Neural cell (in vitro differentiated cells): ENCODE results near the gene LMO1. TPM values are rescaled to one million over a fixed set of nuclear protein-coding genes. Genes with fewer than 3 reads are reported as not detected.

Experiments used
- H2AFZ ChIP-seq: fragments of 200-600, 300-800 bp; sonication (generic), shearing (Covaris generic); 2 replicates; pipeline ENCODE4 v1.6.0; 2014; ENCODE audit warnings: low read depth, mild to moderate bottlenecking, antibody characterized with exemption, low read length, moderate library complexity
- H3F3A ChIP-seq: fragments of 200-600 bp; shearing (Covaris generic); 2 replicates; pipeline ENCODE4 v1.6.1; 2016; ENCODE audit warnings: mild to moderate bottlenecking, moderate library complexity, mixed read lengths, antibody characterized with exemption, low read length; ENCODE audit not compliant: insufficient read depth, poor library complexity, severe bottlenecking
- H3K27ac ChIP-seq: fragments of 200-600, 300-800 bp; sonication (generic), shearing (Covaris generic); 2 replicates; pipeline ENCODE4 v1.5.1; 2014; ENCODE audit warnings: mild to moderate bottlenecking, low read length, moderate library complexity
- H3K27me3 ChIP-seq: fragments of 300-800, 200-600 bp; sonication (generic), shearing (Covaris generic); 2 replicates; pipeline ENCODE4 v1.6.0; 2014; ENCODE audit warnings: mild to moderate bottlenecking, low read depth, low read length, moderate library complexity; ENCODE audit not compliant: insufficient read depth
- H3K36me3 ChIP-seq: fragments of 300-800, 200-600 bp; sonication (generic), shearing (Covaris generic); 2 replicates; pipeline ENCODE4 v1.5.1; 2014; ENCODE audit warnings: mild to moderate bottlenecking, antibody characterized with exemption, low read length, moderate library complexity; ENCODE audit not compliant: insufficient read depth
- H3K4me2 ChIP-seq: fragments of 300-800, 200-600 bp; sonication (generic), shearing (Covaris generic); 2 replicates; pipeline ENCODE4 v1.6.0; 2014; ENCODE audit warnings: mild to moderate bottlenecking, low read length
- H3K4me3 ChIP-seq: fragments of 300-800, 200-600 bp; sonication (generic), shearing (Covaris generic); 2 replicates; pipeline ENCODE4 v1.5.1; 2014; ENCODE audit warnings: mild to moderate bottlenecking, low read length, moderate library complexity
- H3K79me2 ChIP-seq: fragments of 200-600 bp; shearing (Covaris generic); replicated peaks from 2 replicates; pipeline ENCODE4 v1.6.0; 2014; ENCODE audit warnings: mild to moderate bottlenecking, low read length, moderate library complexity; ENCODE audit not compliant: insufficient read depth
- H3K9ac ChIP-seq: fragments of 300-800, 200-600 bp; sonication (generic), shearing (Covaris generic); 2 replicates; pipeline ENCODE4 v1.6.1; 2016; ENCODE audit warnings: mild to moderate bottlenecking, low read length, mixed read lengths
- H3K9me2 ChIP-seq: fragments of 200-600 bp; shearing (Covaris generic); 2 replicates; pipeline ENCODE4 v1.6.1; 2016; ENCODE audit warnings: mild to moderate bottlenecking, low read length, mixed read lengths; ENCODE audit not compliant: insufficient read depth
- H3K9me3 ChIP-seq: fragments of 200-600, 300-800 bp; sonication (generic), shearing (Covaris generic); 2 replicates; pipeline ENCODE4 v1.6.1; 2016; ENCODE audit warnings: mild to moderate bottlenecking, mixed run types, low read length, moderate library complexity, mixed read lengths
- H4K20me1 ChIP-seq: fragments of 200-600 bp; shearing (Covaris generic); 2 replicates; pipeline ENCODE4 v1.6.1; 2016; ENCODE audit warnings: mild to moderate bottlenecking, mixed run types; ENCODE audit not compliant: insufficient read depth
- CTCF ChIP-seq: fragments of 450-650 bp; IDR thresholded peaks from 2 replicates; pipeline ENCODE4 v1.5.1; 2014; ENCODE audit warnings: antibody characterized with exemption, mild to moderate bottlenecking, moderate library complexity; ENCODE audit not compliant: poor library complexity, severe bottlenecking
- EP300 ChIP-seq: fragments of 450-650 bp; conservative IDR thresholded peaks from 2 replicates; pipeline ENCODE4 v1.6.1; 2014; ENCODE audit warnings: antibody characterized with exemption, mild to moderate bottlenecking, moderate library complexity; ENCODE audit not compliant: poor library complexity, severe bottlenecking
- EZH2 ChIP-seq: fragments of 200-600, 300-800 bp; shearing (Covaris generic), sonication (generic); IDR thresholded peaks from 2 replicates; pipeline ENCODE4 v1.6.1; 2014; ENCODE audit warnings: antibody characterized with exemption, low read length, borderline replicate concordance, mild to moderate bottlenecking; ENCODE audit not compliant: insufficient read depth, poor library complexity, severe bottlenecking
- MXI1 ChIP-seq: fragments of 450-650 bp; conservative IDR thresholded peaks from 2 replicates; pipeline ENCODE4 v1.6.1; 2014; ENCODE audit warnings: antibody characterized with exemption, mild to moderate bottlenecking; ENCODE audit not compliant: poor library complexity, severe bottlenecking
- POLR2AphosphoS5 ChIP-seq: IDR thresholded peaks from 2 replicates; pipeline ENCODE4 v1.6.1; 2012
- RAD21 ChIP-seq: fragments of 450-650 bp; conservative IDR thresholded peaks from 2 replicates; pipeline ENCODE4 v1.6.1; 2014; ENCODE audit warnings: antibody characterized with exemption, mild to moderate bottlenecking, moderate library complexity
- SMC3 ChIP-seq: fragments of 450-650 bp; conservative IDR thresholded peaks from 2 replicates; pipeline ENCODE4 v1.6.1; 2014; ENCODE audit warnings: antibody characterized with exemption, mild to moderate bottlenecking, moderate library complexity; ENCODE audit not compliant: poor library complexity
- TAF1 ChIP-seq: IDR thresholded peaks from 2 replicates; pipeline ENCODE4 v1.6.1; 2012; ENCODE audit warnings: low read depth
- polyA plus RNA-seq: library from polyadenylated mRNA; depleted of rRNA; stranded (reverse); fragments of >200 nt; gene quantifications from 2 replicates; pipeline ENCODE4 v1.2.3, GENCODE V29; 2014
- TF ChIP-seq, protein P1 (sequence below): IDR thresholded peaks from 2 replicates; pipeline ENCODE4 v1.6.1; 2012; ENCODE audit warnings: borderline replicate concordance

The LMO1 gene
- polyA plus RNA-seq, 1 donor from 2014 or later, result 4.4 TPM

GRCh38 chr11:8261291-8261690, 2.4 kb downstream of the LMO1 start:
- no peak overlapping the region for H3K4me2 ChIP-seq
- no peaks in the 10 kb centered on the region for H3K27me3 ChIP-seq
- TF ChIP-seq CTCF (no peak), EZH2 (no peak), TAF1 (no peak), MXI1 (no peak), POLR2AphosphoS5 (no peak), RAD21 (no peak), SMC3 (no peak), EP300 (no peak)
- TF ChIP-seq, protein P1, sequence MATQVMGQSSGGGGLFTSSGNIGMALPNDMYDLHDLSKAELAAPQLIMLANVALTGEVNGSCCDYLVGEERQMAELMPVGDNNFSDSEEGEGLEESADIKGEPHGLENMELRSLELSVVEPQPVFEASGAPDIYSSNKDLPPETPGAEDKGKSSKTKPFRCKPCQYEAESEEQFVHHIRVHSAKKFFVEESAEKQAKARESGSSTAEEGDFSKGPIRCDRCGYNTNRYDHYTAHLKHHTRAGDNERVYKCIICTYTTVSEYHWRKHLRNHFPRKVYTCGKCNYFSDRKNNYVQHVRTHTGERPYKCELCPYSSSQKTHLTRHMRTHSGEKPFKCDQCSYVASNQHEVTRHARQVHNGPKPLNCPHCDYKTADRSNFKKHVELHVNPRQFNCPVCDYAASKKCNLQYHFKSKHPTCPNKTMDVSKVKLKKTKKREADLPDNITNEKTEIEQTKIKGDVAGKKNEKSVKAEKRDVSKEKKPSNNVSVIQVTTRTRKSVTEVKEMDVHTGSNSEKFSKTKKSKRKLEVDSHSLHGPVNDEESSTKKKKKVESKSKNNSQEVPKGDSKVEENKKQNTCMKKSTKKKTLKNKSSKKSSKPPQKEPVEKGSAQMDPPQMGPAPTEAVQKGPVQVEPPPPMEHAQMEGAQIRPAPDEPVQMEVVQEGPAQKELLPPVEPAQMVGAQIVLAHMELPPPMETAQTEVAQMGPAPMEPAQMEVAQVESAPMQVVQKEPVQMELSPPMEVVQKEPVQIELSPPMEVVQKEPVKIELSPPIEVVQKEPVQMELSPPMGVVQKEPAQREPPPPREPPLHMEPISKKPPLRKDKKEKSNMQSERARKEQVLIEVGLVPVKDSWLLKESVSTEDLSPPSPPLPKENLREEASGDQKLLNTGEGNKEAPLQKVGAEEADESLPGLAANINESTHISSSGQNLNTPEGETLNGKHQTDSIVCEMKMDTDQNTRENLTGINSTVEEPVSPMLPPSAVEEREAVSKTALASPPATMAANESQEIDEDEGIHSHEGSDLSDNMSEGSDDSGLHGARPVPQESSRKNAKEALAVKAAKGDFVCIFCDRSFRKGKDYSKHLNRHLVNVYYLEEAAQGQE, result no peak
- H3K36me3 ChIP-seq, result no peaks in the 10 kb centered on the region
- no peak overlapping the region for H2AFZ ChIP-seq
- H3F3A ChIP-seq, result no peaks in the 10 kb centered on the region
- H3K9ac ChIP-seq, result no peak overlapping the region
- H3K4me3 ChIP-seq, result no peak overlapping the region
- no peaks in the 10 kb centered on the region for H3K9me3 ChIP-seq
- no peaks in the 10 kb centered on the region for H3K9me2 ChIP-seq
- H3K79me2 ChIP-seq, result peaks cover 53% of the 10 kb centered on the region
- H4K20me1 ChIP-seq, result no peaks in the 10 kb centered on the region
- H3K27ac ChIP-seq, result no peak overlapping the region

DNA sequence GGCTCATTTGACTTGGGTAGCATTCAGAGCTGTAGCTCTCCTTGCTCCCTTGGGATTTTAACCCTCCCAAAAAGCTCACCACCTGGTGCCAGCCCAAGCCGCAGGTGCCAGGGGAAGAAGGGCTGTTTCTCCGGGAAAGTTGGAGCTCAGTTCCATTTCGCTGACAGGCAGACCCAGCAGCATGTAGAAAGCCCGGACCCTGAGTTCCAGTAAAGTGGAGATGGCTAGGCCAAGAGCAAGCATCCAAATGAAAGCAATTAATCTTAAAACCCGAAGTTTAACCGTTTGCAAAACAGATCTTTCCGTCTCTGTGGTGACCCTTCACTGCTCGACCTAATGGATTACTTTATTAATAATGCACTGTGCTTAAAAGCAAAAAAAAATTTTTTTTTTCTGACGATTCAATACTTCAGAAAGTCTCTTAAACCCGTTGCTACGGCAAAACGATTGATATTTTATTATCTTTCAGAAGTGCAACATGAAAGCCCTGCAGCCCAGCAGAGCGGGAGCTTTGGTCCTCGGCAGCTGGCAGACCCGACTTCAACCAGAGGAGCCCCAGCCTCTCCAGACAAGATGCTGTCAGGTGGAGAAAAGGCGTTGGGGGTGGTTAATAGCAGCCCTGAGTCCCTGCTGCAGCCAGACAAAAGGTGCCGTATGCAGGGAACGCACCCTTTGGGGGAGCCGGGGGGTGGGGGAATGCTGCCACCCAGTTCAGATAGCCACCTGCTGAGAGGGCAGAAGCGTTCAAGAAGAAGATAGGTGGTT, 3.3 kb downstream of the LMO1 start:
- Histone ChIP-seq H3K9me3 (no peaks in the 10 kb centered on the region), H3F3A (no peaks in the 10 kb centered on the region), H3K79me2 (peaks cover 52% of the 10 kb centered on the region), H3K9me2 (no peaks in the 10 kb centered on the region), H3K27ac (no peak overlapping the region), H3K4me3 (no peak overlapping the region), H3K9ac (no peak overlapping the region), H3K4me2 (no peak overlapping the region), H3K36me3 (no peaks in the 10 kb centered on the region), H4K20me1 (no peaks in the 10 kb centered on the region), H3K27me3 (no peaks in the 10 kb centered on the region), H2AFZ (no peak overlapping the region)
- no peak for TF ChIP-seq CTCF
- TF ChIP-seq, protein P1, result no peak
- no peak for TF ChIP-seq TAF1
- TF ChIP-seq RAD21, result no peak
- TF ChIP-seq MXI1, result no peak
